GM19397 (cell line): ENCODE data around the gene NXPH2.

Experiments
- ATAC-seq: cut with Tn5 transposase; IDR thresholded peaks from one replicate; pipeline ENCODE4 v1.9.1; 2021; ENCODE audit warnings: mild to moderate bottlenecking, moderate library complexity; ENCODE audit not compliant: unreplicated experiment

The NXPH2 gene

GRCh38 chr2:138779781-138780445, at the start of gene NXPH2:
NXPH2 (minus strand) TSS chr2:138780390; CDS start chr2:138780241, 149 bp downstream.
- ATAC-seq: no peak

DNA sequence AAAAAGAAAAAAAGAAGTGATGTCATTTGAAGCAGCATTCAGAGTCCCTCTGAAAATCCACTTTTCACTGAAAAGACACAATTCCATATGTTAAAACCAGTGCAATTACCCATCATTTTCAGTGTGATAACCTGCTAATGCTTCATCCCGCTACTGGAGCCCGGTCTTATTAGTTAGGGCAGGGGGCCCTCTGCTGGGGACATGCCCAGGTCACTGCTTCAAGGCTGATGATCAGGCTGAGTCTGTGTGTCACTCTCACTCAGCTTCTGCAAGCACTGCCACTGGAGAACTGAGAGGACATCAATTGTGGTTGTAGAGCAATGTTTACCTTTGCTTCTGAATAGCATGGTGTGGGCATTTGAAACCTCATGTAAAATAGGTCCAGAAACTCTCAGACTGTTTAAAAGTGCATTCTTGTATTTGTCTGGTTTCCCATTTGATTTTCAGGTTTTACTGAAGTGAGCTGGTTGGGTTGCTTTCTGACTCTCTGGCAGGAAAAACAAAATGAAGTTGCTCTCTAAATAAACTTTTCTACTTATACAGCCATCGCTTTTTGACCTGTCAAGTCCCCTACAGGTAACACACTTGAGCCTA, 49.2 kb upstream of the NXPH2 start:
- peak; percentile 43 for ATAC-seq

DNA sequence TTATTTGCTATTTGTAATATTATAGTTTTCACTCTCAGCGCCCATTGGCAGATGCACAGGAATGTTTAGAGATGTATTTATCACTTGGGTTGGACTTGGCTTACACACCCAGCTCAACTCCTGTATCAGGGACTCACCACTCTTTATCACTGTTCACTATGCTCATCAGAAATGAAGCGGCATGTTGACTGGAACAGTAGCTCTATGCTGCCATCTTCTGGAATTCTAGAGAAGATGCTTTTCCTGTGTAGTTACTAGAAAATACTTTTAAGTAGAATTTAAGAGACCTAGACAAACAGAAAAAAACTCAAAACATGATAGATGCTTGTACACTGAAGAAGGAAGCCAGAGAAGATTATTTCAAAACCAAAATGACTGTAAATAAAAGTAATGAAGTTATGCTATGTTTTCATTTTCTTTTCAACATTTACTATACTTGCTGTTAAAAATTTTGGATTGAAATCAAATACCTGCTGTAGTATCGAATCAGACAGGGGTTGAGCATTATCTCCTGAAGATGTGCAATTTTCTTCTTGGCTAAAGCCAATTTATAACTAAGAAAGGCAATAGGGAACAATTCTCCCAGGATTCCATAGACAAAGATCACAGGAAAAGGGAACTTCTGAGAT, 47.4 kb upstream of the NXPH2 start:
- ATAC-seq: no peak

DNA sequence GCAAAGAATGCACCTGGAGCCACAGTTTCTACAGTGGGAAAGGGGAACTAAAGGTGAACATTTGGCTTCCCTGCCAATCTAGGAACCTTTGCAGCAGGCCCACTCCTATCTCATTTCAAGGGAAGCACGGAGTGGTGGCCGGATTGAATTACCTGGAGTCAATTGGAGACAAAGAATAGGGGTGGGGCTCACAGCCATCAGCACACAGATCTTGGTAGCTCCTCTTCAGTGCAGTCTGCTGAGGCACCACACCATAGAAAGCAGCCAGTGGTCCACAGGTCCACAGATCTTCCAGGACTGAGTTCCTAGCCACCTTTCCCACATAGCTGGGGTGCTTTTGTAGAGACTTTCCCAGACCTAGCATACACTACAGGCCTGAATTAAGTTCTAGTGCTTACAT, 43.5 kb upstream of the NXPH2 start:
- no peak for ATAC-seq

DNA sequence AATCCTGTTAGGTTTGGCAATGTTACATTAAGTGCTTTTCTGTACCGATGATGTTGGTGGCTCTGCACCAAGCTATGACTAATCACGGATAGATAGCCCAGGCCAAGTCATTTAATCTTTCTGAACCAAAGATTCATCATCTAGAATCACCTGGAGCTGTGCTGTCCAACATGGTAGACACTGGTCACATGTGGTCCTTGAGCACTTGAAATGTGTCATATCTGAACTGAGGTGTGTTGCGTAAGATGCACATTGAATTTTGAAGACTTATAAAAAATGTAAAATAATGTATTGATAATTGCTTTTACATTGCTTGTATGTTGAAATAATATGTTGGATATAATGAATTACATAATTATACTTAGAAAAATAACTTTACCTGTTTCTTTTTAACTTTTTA, 39.8 kb upstream of the NXPH2 start:
- ATAC-seq: no peak

DNA sequence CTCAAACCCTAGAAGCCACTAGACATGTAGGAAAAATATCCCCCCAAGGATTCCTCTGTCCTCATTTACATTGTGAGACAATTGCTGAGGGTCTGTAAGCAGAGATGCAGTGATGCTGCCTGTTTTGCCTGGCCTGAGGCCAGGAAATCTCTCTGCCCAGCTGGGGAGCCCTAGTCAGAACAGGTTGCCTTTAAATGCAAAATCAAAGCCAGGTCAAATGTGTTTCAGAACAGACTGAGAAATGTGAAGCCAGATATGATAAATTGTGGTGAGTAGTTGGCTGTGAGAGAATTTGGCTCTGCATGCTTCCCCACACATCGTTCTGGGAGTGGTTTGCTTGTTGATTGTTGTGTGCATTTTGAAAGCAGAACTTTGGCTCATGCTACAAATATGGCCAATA, 38.4 kb upstream of the NXPH2 start:
- ATAC-seq: no peak

DNA sequence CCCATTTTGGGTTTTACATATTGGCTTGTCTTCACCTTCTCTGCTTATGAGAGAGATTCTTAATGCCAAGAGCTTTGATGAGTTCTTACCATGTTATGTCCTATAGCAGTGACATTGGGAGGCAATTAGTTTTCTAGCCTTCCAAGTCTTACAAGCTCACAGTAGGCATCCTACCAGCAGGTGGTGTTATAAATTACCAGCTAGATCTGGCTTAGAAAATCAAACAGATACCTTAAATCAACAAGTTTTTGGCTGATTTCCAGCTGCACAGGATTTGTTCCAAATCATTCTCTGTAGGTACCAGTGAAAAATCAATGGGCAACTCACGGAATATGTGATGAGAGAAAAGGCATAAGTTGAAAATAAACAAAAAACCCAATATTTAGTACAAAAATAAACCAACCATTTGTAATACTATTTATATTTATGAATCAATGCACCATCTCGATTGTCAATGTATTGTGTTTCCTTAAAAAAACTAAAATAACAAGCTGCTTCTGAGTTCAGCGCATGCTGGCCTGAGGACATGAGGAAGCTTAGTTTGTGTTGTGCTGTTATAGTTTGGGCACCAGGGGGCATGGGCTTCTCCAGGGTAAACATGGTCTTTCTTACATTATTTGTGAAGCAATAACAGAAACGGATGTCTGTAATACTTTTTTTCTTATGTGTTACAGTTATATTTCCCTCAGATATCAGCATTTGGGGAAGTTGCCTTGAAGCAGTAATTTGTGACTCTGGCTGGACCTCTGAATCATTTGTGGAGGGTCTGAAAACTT, 34.1 kb upstream of the NXPH2 start:
- ATAC-seq: no peak

DNA sequence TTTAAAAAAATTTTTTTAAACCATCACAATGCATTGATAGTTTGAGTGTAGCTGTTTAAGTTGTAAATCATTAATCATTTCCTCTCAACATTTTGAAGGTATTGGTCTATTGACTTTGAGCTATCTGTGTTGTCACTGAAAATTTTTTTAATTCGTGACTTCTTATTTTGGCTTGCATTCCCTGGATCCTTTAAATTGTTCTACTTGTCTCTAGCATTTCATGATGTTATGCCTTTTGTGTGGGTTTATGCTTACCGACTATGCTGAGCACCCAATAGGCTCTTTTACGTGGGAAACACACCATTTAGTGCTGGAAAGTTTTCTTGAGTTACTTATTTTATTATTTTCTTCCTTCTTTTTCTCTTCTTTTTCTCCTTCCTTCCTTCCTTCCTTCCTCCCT, 31.2 kb upstream of the NXPH2 start:
- ATAC-seq: no peak

- ATAC-seq: no peak
Measured at GRCh38 chr2:138794724-138795123, 14.5 kb upstream of the NXPH2 start.

DNA sequence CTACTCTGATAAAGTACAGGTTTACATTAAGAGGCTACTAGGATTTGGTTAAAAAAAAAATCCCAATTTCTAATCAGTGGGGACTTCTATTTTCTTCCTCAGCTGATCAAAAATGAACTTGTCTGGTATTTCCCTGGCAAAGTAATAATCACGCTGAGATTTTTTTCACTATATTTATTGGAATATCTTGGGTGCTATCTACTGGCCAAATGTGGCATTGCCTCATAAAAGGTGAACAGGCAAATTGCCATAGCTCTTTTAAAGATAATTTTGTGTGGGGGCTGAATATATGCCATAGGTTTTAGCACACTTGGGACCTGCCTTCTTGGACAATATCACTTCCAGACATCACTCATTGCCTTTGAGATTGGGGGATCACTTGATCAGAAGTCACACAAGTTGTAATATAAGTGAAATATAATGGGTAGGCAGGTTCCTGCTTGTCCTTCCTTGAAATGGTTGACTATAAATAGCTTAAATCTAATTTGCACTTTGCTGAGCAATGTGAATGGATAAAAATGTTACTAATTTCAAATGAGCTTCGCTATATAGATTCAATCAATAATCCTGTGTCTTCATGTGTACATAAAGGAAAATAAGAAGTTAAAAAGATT, 7.0 kb upstream of the NXPH2 start:
- ATAC-seq: peak; percentile 51

- ATAC-seq: no peak
Measured at GRCh38 chr2:138782383-138782782, 2.2 kb upstream of the NXPH2 start.

DNA sequence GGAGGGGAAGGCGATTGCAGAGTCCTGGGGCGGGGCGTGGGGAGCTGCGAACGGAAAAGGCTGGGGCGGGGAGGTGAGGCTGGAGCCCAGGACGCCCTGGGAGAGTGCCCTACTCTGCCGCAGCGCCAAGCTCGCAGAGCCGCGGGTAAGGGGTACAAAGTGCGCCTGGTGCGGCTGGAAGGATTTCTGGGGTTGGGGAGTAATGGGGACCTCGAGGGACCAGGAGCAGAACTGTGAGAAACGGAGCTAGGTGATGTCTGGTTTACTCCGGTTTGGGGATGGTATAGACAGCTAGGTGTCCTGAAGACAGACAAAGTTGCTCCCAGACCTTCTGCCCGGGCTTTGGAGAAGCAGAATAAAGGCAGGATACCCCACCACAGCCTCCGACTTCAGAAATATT, 718 bp upstream of the NXPH2 start:
- ATAC-seq: no peak

DNA sequence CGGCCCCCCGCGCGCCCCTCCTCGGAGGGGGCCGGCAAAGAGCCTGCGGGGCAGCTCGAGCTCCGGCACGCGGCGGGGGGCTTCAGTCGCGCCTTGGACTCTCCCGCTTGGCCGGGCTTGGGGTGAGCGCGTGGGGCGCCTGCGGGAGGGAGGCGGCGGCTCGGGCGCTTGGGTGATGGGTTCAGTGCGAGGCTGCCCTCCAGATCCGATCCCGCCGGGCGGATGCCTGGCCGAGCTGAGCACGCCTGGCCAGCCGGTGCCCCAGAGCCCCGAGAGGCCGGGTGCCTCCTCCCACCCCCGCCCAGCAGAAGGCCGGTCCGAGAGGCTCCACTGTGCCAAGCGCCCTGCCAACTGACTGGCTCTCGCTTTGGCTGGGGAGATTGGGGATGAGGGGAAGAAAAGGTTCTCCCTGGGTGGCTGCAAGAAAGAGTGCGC, 273 bp upstream of the NXPH2 start:
- ATAC-seq: no peak

DNA sequence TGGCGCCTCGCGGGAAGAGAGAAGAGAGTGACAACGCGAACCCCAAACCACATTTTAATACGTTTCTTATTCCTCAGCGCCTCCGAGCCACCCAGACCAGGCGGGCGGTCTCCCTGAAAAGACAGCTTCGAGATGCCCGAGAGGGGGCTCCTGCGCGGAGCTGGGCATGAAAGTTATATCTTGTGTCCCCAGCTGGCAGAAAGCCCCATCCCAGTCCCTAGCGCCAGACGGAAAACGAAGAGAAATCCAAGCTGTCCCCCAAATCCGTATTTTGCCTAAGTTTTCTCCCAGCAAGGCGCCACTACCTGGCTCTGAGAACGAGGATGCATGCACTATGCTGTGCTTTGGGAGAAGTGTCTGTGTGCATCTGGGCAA, 797 bp downstream of the NXPH2 start:
- no peak for ATAC-seq

- no peak for ATAC-seq
Measured at GRCh38 chr2:138777996-138778395, 2.2 kb downstream of the NXPH2 start.

DNA sequence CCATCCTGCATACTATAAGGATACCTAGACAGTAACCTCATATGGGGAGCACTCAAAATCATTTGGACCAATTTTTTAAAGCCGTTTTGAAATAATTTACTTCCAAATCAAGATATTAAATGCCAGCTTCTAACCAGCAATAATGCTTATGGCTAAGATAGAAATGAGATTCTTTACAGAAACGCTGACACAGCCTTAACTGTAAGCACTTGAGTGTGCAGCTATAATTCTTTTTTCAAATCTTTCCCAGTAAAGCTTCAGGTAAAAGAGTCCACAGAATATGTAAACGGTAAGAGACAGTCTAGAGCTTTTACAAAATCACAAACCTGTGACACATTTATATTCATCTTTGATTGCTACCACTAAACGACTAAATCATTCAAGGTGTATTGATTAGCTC, 4.5 kb downstream of the NXPH2 start:
- ATAC-seq: no peak

- no peak for ATAC-seq
Measured at GRCh38 chr2:138771534-138771933, 8.7 kb downstream of the NXPH2 start.

GRCh38 chr2:138767101-138767500, 13.1 kb downstream of the NXPH2 start:
- ATAC-seq: no peak

DNA sequence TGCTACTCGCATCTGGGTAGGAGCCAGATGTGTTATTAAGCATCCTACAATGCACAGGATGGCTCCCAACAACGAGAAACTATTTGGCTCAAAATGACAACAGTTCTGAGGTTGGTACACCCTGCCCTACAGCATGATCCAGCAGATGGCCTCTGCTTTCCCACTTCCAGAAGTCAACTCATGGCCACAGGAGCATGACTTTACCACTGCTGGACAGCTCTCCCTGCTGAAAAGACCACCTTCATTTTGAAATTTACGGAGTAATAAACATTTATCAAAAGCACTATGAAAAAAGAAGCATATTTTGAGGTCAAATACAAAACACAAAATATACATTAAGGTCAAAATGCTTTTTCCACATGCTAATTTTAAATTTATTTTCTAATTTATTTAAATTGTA, 13.7 kb downstream of the NXPH2 start:
- no peak for ATAC-seq

DNA sequence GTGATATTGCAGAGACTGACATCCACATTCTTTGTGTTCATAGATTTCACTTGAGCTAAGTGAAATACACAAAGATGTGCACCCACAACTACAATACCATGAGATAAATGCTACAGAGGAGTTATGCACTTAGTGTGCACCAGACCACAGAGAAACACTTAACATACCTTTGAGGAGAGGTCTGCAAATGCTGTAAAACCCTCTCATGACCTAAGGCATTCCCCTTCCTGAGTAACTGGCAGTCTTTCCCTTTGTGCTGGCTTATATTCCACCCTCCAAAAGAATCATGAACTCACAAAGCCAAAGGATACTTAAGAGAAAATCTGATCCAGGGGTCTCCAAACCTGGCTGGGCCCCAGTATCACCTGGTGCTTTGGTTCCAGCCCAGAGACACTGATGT, 16.2 kb downstream of the NXPH2 start:
- ATAC-seq: no peak

- no peak for ATAC-seq
Measured at GRCh38 chr2:138762533-138762932, 17.7 kb downstream of the NXPH2 start.
